Spleen (tissue), 11 donors: ENCODE measurements around the gene PTPRN2. TPM values are rescaled to one million over a fixed set of nuclear protein-coding genes. Genes with fewer than 3 reads are reported as not detected.

ENCODE experiments used
- DNase-seq: peaks from one replicate; pipeline ENCODE4 v3.0.0-alpha.2; 2020
- H3K27ac ChIP-seq, 8 donors: fragments of 200-600 bp; sonication (generic) in 7 of 8; 1 replicate in 4 of 8; 2 replicates in 4 of 8; pipeline versions ENCODE4 v1.5.0 to v1.8.0; 2016 to 2021; ENCODE audit warnings: inconsistent platforms in 4 of 8, mild to moderate bottlenecking in 4 of 8, moderate library complexity in 1 of 8
- H3K27me3 ChIP-seq, 7 donors: fragments of 200-600 bp; sonication (generic) in 6 of 7; replicated peaks in 1 of 7; 1 replicate in 4 of 7; 2 replicates in 3 of 7; pipeline versions ENCODE4 v1.5.0 to v1.8.0; 2016 to 2021; ENCODE audit warnings: inconsistent platforms in 3 of 7, mild to moderate bottlenecking in 1 of 7
- H3K36me3 ChIP-seq, 6 donors: fragments of 200-600 bp; sonication (generic) in 5 of 6; 1 replicate in 4 of 6; 2 replicates in 2 of 6; pipeline versions ENCODE4 v1.5.0 to v1.8.0; 2016 to 2021; ENCODE audit warnings: inconsistent platforms in 2 of 6
- H3K4me1 ChIP-seq, 6 donors: fragments of 200-600 bp; sonication (generic) in 5 of 6; 1 replicate in 3 of 6; 2 replicates in 3 of 6; pipeline versions ENCODE4 v1.5.0 to v1.8.0; 2016 to 2021; ENCODE audit warnings: inconsistent platforms in 3 of 6
- H3K4me3 ChIP-seq, 8 donors: fragments of 200-600 bp; sonication (generic) in 7 of 8; 1 replicate in 4 of 8; 2 replicates in 4 of 8; pipeline versions ENCODE4 v1.5.0 to v1.8.0; 2016 to 2021; ENCODE audit warnings: inconsistent platforms in 4 of 8, mild to moderate bottlenecking in 4 of 8, moderate library complexity in 2 of 8
- H3K9me3 ChIP-seq, 8 donors: fragments of 200-600 bp; sonication (generic) in 7 of 8; 1 replicate in 4 of 8; 2 replicates in 4 of 8; pipeline versions ENCODE4 v1.5.0 to v1.8.0; 2016 to 2021; ENCODE audit warnings: inconsistent platforms in 4 of 8
- POLR2A ChIP-seq, 3 donors: fragments of 450-650 bp; IDR thresholded peaks; one replicate each; pipeline ENCODE4 v1.5.1; 2017; ENCODE audit warnings: antibody characterized with exemption in 3 of 3, mild to moderate bottlenecking in 1 of 3
- POLR2AphosphoS5 ChIP-seq, 3 donors: sonication (generic); formaldehyde crosslinking; IDR thresholded peaks; one replicate each; pipeline ENCODE4 v1.5.1; 2017; ENCODE audit warnings: antibody characterized with exemption in 3 of 3
- WGBS, 5 donors: extraction: QIAGEN DNeasy Blood & Tissue Kit in 3 of 5; methylation state at CpG; one replicate each; pipeline versions ENCODE4 v1.1.5 to v1.1.7; 2013 to 2018; 5-methylcytosine and 5-hydroxymethylcytosine counted together
- intact Hi-C: fragments of 100-400 bp; cut with DNase I; formaldehyde crosslinking; loops from one replicate; pipeline ENCODE4 v1.15.0; 2023; ENCODE audit warnings: low total_unique reads
- polyA plus RNA-seq, 3 donors: library from polyadenylated mRNA; stranded (reverse); fragments of 200-250 nt; gene quantifications; one replicate each; pipeline ENCODE4 v1.2.1, GENCODE V29; 2013
- total RNA-seq, 7 donors: library from RNA; depleted of rRNA in 3 of 7; stranded (reverse); fragments of >200 nt in 3 of 7; fragmentation: NEBNext Ultra II Directional in 4 of 7; extraction: Animal tissue kit (Norgen Biotek cat#: 25700) in 4 of 7; gene quantifications; one replicate each; pipeline versions ENCODE4 v1.1.0 to v1.2.1, GENCODE V29; 2016 to 2021
- TF ChIP-seq, protein P1 (sequence below), 11 experiments: fragments of 200-600 bp in 7 of 11; fragments of 450-650 bp in 4 of 11; sonication (generic) in 4 of 11; IDR thresholded peaks in 8 of 11; conservative IDR thresholded peaks in 3 of 11; 1 replicate in 7 of 11; 2 replicates in 4 of 11; pipeline versions ENCODE4 v1.4.0 to v1.8.0; 2016 to 2021; ENCODE audit warnings: antibody characterized with exemption in 11 of 11, inconsistent platforms in 4 of 11, mild to moderate bottlenecking in 1 of 11
- donor health status: healthy with polysubstance abuse.
- donor health status: DM: no; HTN: no; CAD: no; lungs with moderate emphysema.
- donor health status: DM: no; HTN: no; CAD: no.
- donor health status: Bipolar disorder and iron deficiency.
- donor health status: healthy.
- donor health status: DM: no; HTN: no; CAD: no.
- donor health status: DM: yes; HTN: yes; CAD: no.

Gene PTPRN2
- total and polyA plus RNA-seq, 10 donors: 7.0 to 22.8 (median 16.8) TPM

DNA sequence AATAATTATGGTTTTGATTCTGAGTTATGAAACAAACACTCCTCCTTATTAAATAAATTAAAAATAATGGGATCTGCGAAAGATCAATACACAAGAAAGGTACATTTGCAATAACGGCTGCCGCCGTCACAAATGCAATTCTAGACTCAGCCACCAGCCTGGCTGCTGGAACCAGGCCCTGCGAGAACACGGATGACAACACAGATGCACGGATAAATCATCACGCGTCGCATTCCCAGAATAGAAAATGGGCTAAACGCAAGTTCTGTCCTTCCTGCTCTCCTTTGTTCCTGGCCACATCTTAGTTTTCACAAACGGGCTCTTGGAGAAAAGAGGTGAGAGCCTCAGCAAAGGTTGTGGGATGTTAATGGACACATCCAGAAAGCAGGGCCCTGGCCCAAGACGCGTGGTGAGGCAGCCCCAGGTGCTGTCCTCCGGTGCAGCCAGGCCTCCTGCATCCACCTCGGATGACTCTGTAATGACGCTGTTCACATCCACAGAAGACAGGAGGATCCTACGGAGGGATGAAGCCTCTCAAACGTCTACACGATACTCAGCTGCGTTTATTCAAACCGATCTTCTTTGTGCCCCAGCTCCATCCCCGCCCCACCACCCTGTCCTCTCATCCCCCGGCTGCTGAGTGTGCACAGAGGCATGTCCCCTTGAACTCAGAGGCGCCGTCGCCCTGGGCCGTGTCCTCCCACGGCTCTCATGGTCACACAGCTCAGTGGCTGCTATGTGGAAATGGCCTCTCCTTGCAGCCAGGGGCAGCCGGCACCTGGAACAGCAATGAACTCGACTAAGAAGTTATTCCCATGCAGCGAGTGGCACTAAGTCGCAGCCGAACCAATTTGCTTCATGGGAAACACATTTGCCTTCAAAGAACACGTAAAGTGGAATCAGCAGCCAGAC lies 197.9 kb downstream of the PTPRN2 start:
- Histone ChIP-seq H3K4me3 (no peak overlapping the region), H3K4me1 (no peaks in the 10 kb centered on the region), H3K27me3 (peaks cover 0 to 24% (median 0%) of the 10 kb centered on the region in 7 donors), H3K36me3 (no peaks in the 10 kb centered on the region), H3K9me3 (no peaks in the 10 kb centered on the region), H3K27ac (no peak overlapping the region)
- 77 to 85% (median 79%) methylated on average over 30 to 35 of the region's 35 CpGs for WGBS, 5 donors
- TF ChIP-seq POLR2A (IDR thresholded peaks at IDR 0.05) (no peak), POLR2AphosphoS5 (IDR thresholded peaks at IDR 0.05) (no peak)
- TF ChIP-seq, protein P1, sequence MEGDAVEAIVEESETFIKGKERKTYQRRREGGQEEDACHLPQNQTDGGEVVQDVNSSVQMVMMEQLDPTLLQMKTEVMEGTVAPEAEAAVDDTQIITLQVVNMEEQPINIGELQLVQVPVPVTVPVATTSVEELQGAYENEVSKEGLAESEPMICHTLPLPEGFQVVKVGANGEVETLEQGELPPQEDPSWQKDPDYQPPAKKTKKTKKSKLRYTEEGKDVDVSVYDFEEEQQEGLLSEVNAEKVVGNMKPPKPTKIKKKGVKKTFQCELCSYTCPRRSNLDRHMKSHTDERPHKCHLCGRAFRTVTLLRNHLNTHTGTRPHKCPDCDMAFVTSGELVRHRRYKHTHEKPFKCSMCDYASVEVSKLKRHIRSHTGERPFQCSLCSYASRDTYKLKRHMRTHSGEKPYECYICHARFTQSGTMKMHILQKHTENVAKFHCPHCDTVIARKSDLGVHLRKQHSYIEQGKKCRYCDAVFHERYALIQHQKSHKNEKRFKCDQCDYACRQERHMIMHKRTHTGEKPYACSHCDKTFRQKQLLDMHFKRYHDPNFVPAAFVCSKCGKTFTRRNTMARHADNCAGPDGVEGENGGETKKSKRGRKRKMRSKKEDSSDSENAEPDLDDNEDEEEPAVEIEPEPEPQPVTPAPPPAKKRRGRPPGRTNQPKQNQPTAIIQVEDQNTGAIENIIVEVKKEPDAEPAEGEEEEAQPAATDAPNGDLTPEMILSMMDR (IDR thresholded peaks at IDR 0.05 in 8 of 11, conservative IDR thresholded peaks at IDR 0.05 in 3 of 11): no peak
- DNase-seq: peak; percentile 66
- intact Hi-C loops: no loop called here

DNA sequence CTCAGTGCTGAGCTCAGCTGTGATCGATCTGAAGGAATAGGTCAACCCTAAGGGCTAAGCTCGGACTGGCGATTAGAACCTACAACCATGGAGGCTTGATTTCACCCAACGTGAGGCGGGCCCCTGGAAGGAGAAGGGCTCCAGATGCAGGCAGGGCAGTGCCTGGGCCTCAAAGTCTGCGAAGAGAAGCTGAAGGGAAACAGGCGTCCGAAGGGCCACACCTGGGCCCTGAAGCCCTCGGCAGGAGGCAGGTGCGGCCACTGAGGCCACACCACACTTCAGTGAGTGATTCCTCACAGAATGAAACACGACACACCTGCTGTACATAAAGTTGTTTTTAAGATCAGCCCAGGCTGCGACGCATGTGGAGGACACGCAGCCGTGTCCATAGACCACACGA lies 198.7 kb downstream of the PTPRN2 start:
- TF ChIP-seq POLR2A (IDR thresholded peaks at IDR 0.05) (no peak), POLR2AphosphoS5 (IDR thresholded peaks at IDR 0.05) (no peak)
- TF ChIP-seq, protein P1 (IDR thresholded peaks at IDR 0.05 in 8 of 11, conservative IDR thresholded peaks at IDR 0.05 in 3 of 11): no peak
- H3K27me3 ChIP-seq: peaks cover 0 to 24% (median 0%) of the 10 kb centered on the region in 7 donors
- H3K27ac ChIP-seq: no peak overlapping the region
- peak; percentile 49 for DNase-seq
- H3K4me3 ChIP-seq: no peak overlapping the region
- 89 to 94% (median 91%) methylated on average over 16 of the region's 16 CpGs for WGBS, 5 donors
- H3K9me3 ChIP-seq: no peaks in the 10 kb centered on the region
- H3K4me1 ChIP-seq: no peaks in the 10 kb centered on the region
- intact Hi-C loops: no loop called here
- no peaks in the 10 kb centered on the region for H3K36me3 ChIP-seq

DNA sequence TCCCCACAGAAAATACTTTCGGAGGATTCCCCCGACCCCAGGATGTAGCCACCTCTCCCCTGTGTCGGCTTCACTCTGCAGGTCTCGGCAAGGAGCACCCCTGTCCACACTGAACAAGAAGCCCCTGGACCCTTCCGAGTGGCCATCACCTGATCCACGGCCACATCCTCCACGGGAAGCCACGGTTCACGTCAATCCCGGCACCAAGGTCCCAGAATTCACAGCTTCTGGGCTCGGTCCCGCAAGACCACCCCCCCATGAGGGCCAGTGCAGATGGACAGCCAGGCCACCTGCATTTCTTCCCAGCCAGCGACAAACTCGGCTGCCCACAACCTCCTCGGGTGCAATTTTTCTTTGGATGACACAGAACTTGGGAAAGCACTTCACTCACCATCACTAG lies 199.6 kb downstream of the PTPRN2 start:
- 84 to 88% (median 85%) methylated on average over 15 of the region's 15 CpGs for WGBS, 5 donors
- Histone ChIP-seq H3K9me3 (no peaks in the 10 kb centered on the region), H3K4me3 (no peak overlapping the region), H3K27ac (no peak overlapping the region), H3K27me3 (peaks cover 0 to 24% (median 0%) of the 10 kb centered on the region in 7 donors), H3K36me3 (no peaks in the 10 kb centered on the region), H3K4me1 (no peaks in the 10 kb centered on the region)
- intact Hi-C loops: no loop called here
- TF ChIP-seq, protein P1 (IDR thresholded peaks at IDR 0.05 in 8 of 11, conservative IDR thresholded peaks at IDR 0.05 in 3 of 11): no peak
- TF ChIP-seq POLR2AphosphoS5 (IDR thresholded peaks at IDR 0.05): no peak
- TF ChIP-seq POLR2A (IDR thresholded peaks at IDR 0.05): no peak
- DNase-seq: peak; percentile 48

DNA sequence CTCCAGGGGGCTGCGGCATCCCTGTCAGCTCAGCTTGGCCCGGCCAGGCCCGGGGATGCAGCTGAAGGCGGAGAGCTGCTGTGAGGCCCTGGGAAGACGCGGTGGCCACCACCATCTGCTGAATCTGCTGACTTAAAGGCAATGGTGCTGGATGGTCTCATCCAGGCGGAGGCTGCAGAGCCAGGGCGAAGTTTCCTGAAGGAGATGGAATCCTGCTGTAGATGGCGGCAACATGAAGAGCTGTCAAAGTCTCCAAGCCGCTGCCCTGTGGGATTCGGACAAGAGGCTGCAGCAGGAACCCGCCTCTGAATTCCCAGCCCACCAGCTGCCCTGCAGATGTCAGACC lies 200.1 kb downstream of the PTPRN2 start:
- intact Hi-C loops: no loop called here
- no peaks in the 10 kb centered on the region for H3K4me1 ChIP-seq
- 65 to 80% (median 67%) methylated on average over 8 to 12 of the region's 12 CpGs for WGBS, 5 donors
- TF ChIP-seq POLR2A (IDR thresholded peaks at IDR 0.05): no peak
- TF ChIP-seq POLR2AphosphoS5 (IDR thresholded peaks at IDR 0.05): no peak
- TF ChIP-seq, protein P1 (IDR thresholded peaks at IDR 0.05 in 8 of 11, conservative IDR thresholded peaks at IDR 0.05 in 3 of 11): no peak
- peaks cover 0 to 28% (median 0%) of the 10 kb centered on the region in 7 donors for H3K27me3 ChIP-seq
- no peak overlapping the region for H3K27ac ChIP-seq
- H3K36me3 ChIP-seq: no peaks in the 10 kb centered on the region
- no peaks in the 10 kb centered on the region for H3K9me3 ChIP-seq
- H3K4me3 ChIP-seq: no peak overlapping the region
- peak; percentile 59 for DNase-seq
